Neuron (in vitro differentiated cells): Measurements from ENCODE around the gene NDUFA13.
"Not testable (repeated sequence)": the region's sequence is repeated elsewhere in the genome, so short reads cannot be mapped to it uniquely, and the experiment has no call there.

Source experiments
- H2AFZ ChIP-seq: one replicate; pipeline ENCODE4 v1.6.1; 2013; ENCODE audit warnings: low read depth, mild to moderate bottlenecking, inconsistent platforms, low read length, moderate library complexity
- H3K27me3 ChIP-seq: one replicate; pipeline ENCODE4 v1.6.1; 2013; ENCODE audit warnings: low read length; ENCODE audit not compliant: insufficient read depth
- H3K36me3 ChIP-seq: one replicate; pipeline ENCODE4 v1.6.1; 2013; ENCODE audit warnings: low read length; ENCODE audit not compliant: insufficient read depth
- H3K4me1 ChIP-seq: one replicate; pipeline ENCODE4 v1.6.1; 2013; ENCODE audit warnings: low read length; ENCODE audit not compliant: insufficient read depth
- H3K4me3 ChIP-seq: 2 replicates; pipeline ENCODE4 v1.5.1; 2013; ENCODE audit warnings: mild to moderate bottlenecking, low read length, moderate library complexity
- H3K9me3 ChIP-seq: one replicate; pipeline ENCODE4 v1.6.1; 2013; ENCODE audit warnings: low read length

The NDUFA13 gene

GRCh38 chr19:19515642-19516519 lies at the start of gene NDUFA13:
Gene NDUFA13 (plus strand): TSS chr19:19516225. CDS start chr19:19516239, 14 bp downstream.
- peak within 1 kb of the TSS; percentile 94 for H3K4me3 ChIP-seq
- no peaks in the 10 kb centered on the region for H3K27me3 ChIP-seq
- H3K9me3 ChIP-seq, result peaks cover 6% of the 10 kb centered on the region
- H3K4me1 ChIP-seq, result peaks cover 12% of the 10 kb centered on the region
- peak within 1 kb of the TSS; percentile 75 for H2AFZ ChIP-seq
- H3K36me3 ChIP-seq, result peaks cover 21% of the 10 kb centered on the region

GRCh38 chr19:19468424-19469050 lies 47.5 kb upstream of the NDUFA13 start:
- Histone ChIP-seq H3K36me3 (peaks cover 43% of the 10 kb centered on the region), H3K9me3 (peaks cover 26% of the 10 kb centered on the region), H3K4me1 (peaks cover 17% of the 10 kb centered on the region), H3K27me3 (no peaks in the 10 kb centered on the region), H3K4me3 (no peak overlapping the region), H2AFZ (no peak overlapping the region)

- Histone ChIP-seq H3K9me3 (peaks cover 24% of the 10 kb centered on the region), H2AFZ (no peak overlapping the region), H3K4me1 (no peaks in the 10 kb centered on the region), H3K4me3 (no peak overlapping the region), H3K36me3 (peaks cover 47% of the 10 kb centered on the region), H3K27me3 (no peaks in the 10 kb centered on the region)
These were observed 45.4 kb upstream of the NDUFA13 start for GRCh38 chr19:19470579-19470978.

- peaks cover 14% of the 10 kb centered on the region for H3K9me3 ChIP-seq
- H3K4me3 ChIP-seq, result no peak overlapping the region
- no peaks in the 10 kb centered on the region for H3K4me1 ChIP-seq
- peaks cover 36% of the 10 kb centered on the region for H3K36me3 ChIP-seq
- no peak overlapping the region for H2AFZ ChIP-seq
- no peaks in the 10 kb centered on the region for H3K27me3 ChIP-seq
These were observed 44.3 kb upstream of the NDUFA13 start for GRCh38 chr19:19471682-19472081.

GRCh38 chr19:19472106-19472505 lies 43.9 kb upstream of the NDUFA13 start:
- H3K27me3 ChIP-seq, H3K4me1 ChIP-seq, H3K4me3 ChIP-seq, H2AFZ ChIP-seq: not testable (repeated sequence)
- peaks cover 34% of the 10 kb centered on the region for H3K36me3 ChIP-seq
- peaks cover 12% of the 10 kb centered on the region for H3K9me3 ChIP-seq

GRCh38 chr19:19475015-19475765 lies 40.8 kb upstream of the NDUFA13 start:
- H3K4me3 ChIP-seq, result no peak overlapping the region
- no peaks in the 10 kb centered on the region for H3K9me3 ChIP-seq
- peaks cover 26% of the 10 kb centered on the region for H3K36me3 ChIP-seq
- no peaks in the 10 kb centered on the region for H3K4me1 ChIP-seq
- no peak overlapping the region for H2AFZ ChIP-seq
- H3K27me3 ChIP-seq, result no peaks in the 10 kb centered on the region

GRCh38 chr19:19475849-19476828 lies 39.9 kb upstream of the NDUFA13 start:
- H3K4me3 ChIP-seq, result no peak overlapping the region
- peaks cover 32% of the 10 kb centered on the region for H3K36me3 ChIP-seq
- H3K9me3 ChIP-seq, result no peaks in the 10 kb centered on the region
- no peaks in the 10 kb centered on the region for H3K4me1 ChIP-seq
- H2AFZ ChIP-seq, result no peak overlapping the region
- no peaks in the 10 kb centered on the region for H3K27me3 ChIP-seq

GRCh38 chr19:19477705-19478383 lies 38.2 kb upstream of the NDUFA13 start:
- Histone ChIP-seq H2AFZ (no peak overlapping the region), H3K4me1 (peaks cover 2% of the 10 kb centered on the region), H3K4me3 (no peak overlapping the region), H3K9me3 (no peaks in the 10 kb centered on the region), H3K27me3 (no peaks in the 10 kb centered on the region), H3K36me3 (peaks cover 31% of the 10 kb centered on the region)

GRCh38 chr19:19480688-19481087 lies 35.3 kb upstream of the NDUFA13 start:
- no peaks in the 10 kb centered on the region for H3K9me3 ChIP-seq
- no peak overlapping the region for H2AFZ ChIP-seq
- peaks cover 6% of the 10 kb centered on the region for H3K4me1 ChIP-seq
- no peaks in the 10 kb centered on the region for H3K27me3 ChIP-seq
- H3K36me3 ChIP-seq, result peaks cover 22% of the 10 kb centered on the region
- no peak overlapping the region for H3K4me3 ChIP-seq

- no peaks in the 10 kb centered on the region for H3K9me3 ChIP-seq
- H3K36me3 ChIP-seq, result peaks cover 22% of the 10 kb centered on the region
- H3K27me3 ChIP-seq, result no peaks in the 10 kb centered on the region
- no peak overlapping the region for H3K4me3 ChIP-seq
- H3K4me1 ChIP-seq, result peaks cover 16% of the 10 kb centered on the region
- H2AFZ ChIP-seq, result no peak overlapping the region
These were observed 33.0 kb upstream of the NDUFA13 start for GRCh38 chr19:19482809-19483596.

GRCh38 chr19:19485161-19485997 lies 30.6 kb upstream of the NDUFA13 start:
- H2AFZ ChIP-seq, result no peak overlapping the region
- H3K4me1 ChIP-seq, result peaks cover 39% of the 10 kb centered on the region
- no peaks in the 10 kb centered on the region for H3K27me3 ChIP-seq
- peaks cover 18% of the 10 kb centered on the region for H3K36me3 ChIP-seq
- no peak overlapping the region for H3K4me3 ChIP-seq
- no peaks in the 10 kb centered on the region for H3K9me3 ChIP-seq
